SK-N-SH (cell line): ENCODE data around the gene HSD17B1.

Experiments
- CTCF ChIP-seq: fragments of 200-600 bp; sonication (generic); IDR thresholded peaks from 2 replicates; pipeline ENCODE4 v1.6.1; 2017; ENCODE audit warnings: antibody characterized with exemption, mild to moderate bottlenecking, moderate library complexity
- EP300 ChIP-seq, 2 experiments: IDR thresholded peaks; 2 replicates each; pipeline versions ENCODE4 v1.4.0 to v1.6.1; 2012; ENCODE audit warnings: borderline replicate concordance in 1 of 2, low read depth in 1 of 2, low read length in 1 of 2
- GATA2 ChIP-seq: sonication (generic); formaldehyde crosslinking; IDR thresholded peaks from 2 replicates; pipeline ENCODE4 v1.5.0; 2020; ENCODE audit warnings: mild to moderate bottlenecking, missing genetic modification reagents
- JUND ChIP-seq: IDR thresholded peaks from 2 replicates; pipeline ENCODE4 v1.4.0; 2012
- POLR2AphosphoS5 ChIP-seq: IDR thresholded peaks from 2 replicates; pipeline ENCODE4 v1.6.1; 2012; ENCODE audit warnings: low read depth, low read length
- RAD21 ChIP-seq: IDR thresholded peaks from 2 replicates; pipeline ENCODE4 v1.6.1; 2012; ENCODE audit warnings: mild to moderate bottlenecking, low read length
- REST ChIP-seq: IDR thresholded peaks from 2 replicates; pipeline ENCODE4 v1.6.1; 2012; ENCODE audit warnings: mild to moderate bottlenecking, low read depth, low read length, moderate library complexity
- RFX5 ChIP-seq: IDR thresholded peaks from 2 replicates; pipeline ENCODE4 v1.6.1; 2012; ENCODE audit warnings: mild to moderate bottlenecking, improper control_type of control experiment, low read length
- SMC3 ChIP-seq: IDR thresholded peaks from 2 replicates; pipeline ENCODE4 v1.6.1; 2012; ENCODE audit warnings: low read depth, low read length, improper control_type of control experiment
- TAF1 ChIP-seq: IDR thresholded peaks from 2 replicates; pipeline ENCODE4 v1.6.1; 2012; ENCODE audit warnings: low read depth, mild to moderate bottlenecking, low read length, moderate library complexity, borderline replicate concordance
- YY1 ChIP-seq: IDR thresholded peaks from 2 replicates; pipeline ENCODE4 v1.4.0; 2012; ENCODE audit warnings: low read depth, mild to moderate bottlenecking

- TF ChIP-seq YY1 (no peak), JUND (no peak), REST (no peak), EP300 (IDR thresholded peaks at IDR 0.05; ENCODE audit: borderline replicate concordance in 1 of 2, low read depth in 1 of 2, low read length in 1 of 2) (no peak), RAD21 (no peak), CTCF (no peak), GATA2 (CRISPR knock-in tag) (no peak), TAF1 (no peak), RFX5 (no peak), SMC3 (no peak), POLR2AphosphoS5 (no peak)
Observed at GRCh38 chr17:42585353-42585752, 32.6 kb downstream of the HSD17B1 start.
